Hypothalamus (tissue), 51 donors: ENCODE data around the gene SLC38A9.
"Not testable (repeated sequence)": the region's sequence is repeated elsewhere in the genome, so short reads cannot be mapped to it uniquely, and the experiment has no call there.

Source experiments
- DNase-seq, 51 donors: peaks; one replicate each; lab custom pipeline; 2025; lab: John Stamatoyannopoulos, UW

Gene SLC38A9

DNA sequence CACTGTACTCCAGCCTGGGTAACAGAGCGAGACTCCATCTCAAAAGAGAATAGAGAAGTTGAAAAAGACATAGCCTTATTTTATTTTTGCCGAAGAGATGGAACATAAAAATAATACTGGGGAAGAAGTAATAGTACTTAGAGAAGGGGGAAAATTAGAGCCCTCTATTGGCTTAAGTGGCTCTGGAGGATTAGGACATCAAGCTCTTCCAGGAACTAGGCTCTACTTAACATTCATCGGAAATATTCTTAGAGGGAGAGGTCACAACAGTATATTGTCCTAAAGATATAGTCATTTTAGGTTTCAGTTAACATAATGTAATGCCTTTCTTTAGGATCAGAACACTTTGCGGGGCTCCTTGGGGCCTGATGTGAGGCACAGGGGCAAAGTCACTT is 91.4 kb downstream of the SLC38A9 start:
- DNase-seq, result no peak

DNA sequence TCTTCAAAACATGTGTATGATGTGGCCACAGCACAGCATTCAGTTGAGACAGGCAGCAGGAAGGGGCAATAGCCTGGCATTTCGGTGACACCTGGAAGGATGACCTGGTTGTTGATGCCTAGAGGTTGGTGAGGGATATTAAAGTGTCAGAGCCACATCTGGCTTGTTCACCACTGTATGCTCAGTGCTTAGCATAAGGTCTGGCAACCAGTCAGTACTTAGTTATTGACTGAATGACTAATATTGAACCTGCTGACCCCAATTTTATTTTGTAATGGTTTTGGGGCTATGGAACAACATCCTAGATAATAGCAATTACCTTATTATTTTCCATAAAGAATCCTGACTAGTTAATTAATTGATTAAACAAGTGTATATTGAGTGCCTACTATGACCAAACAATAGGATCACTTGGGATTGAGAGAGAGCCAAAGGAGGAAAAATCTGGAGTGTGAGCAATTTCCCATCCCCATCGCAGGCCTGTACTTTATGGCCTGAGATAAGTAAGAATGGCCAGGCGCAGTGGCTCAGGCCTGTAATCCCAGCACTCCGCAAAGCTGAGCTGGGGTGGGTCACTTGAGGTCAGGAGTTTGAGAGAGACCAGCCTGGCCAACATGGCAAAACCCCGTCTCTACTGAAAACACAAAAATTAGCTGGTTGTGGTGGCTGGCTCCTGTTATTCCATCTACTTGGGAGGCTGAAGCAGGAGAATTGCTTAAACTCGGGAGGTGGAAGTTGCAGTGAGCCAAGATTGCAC is 91.9 kb downstream of the SLC38A9 start:
- DNase-seq, result no peak

DNA sequence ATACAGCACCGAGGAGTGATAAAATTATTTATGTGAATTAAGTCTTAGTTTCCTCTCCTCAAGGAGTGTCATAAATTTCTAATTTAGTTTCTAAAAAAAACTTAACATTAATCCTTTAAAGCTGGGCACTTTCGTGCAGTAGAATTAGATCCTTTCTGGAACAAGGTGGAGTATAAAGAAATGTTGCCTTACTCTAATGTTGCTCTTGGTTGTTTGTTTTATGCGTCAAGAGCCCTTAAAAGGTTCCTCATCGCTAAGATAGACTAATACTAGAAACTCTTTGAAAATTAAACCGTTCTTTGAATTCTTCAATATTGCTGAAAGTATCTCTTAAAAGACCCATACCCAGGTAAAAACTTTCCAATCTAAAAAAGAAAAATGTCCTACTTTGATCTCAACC is 93.8 kb downstream of the SLC38A9 start:
- DNase-seq, result no peak

DNA sequence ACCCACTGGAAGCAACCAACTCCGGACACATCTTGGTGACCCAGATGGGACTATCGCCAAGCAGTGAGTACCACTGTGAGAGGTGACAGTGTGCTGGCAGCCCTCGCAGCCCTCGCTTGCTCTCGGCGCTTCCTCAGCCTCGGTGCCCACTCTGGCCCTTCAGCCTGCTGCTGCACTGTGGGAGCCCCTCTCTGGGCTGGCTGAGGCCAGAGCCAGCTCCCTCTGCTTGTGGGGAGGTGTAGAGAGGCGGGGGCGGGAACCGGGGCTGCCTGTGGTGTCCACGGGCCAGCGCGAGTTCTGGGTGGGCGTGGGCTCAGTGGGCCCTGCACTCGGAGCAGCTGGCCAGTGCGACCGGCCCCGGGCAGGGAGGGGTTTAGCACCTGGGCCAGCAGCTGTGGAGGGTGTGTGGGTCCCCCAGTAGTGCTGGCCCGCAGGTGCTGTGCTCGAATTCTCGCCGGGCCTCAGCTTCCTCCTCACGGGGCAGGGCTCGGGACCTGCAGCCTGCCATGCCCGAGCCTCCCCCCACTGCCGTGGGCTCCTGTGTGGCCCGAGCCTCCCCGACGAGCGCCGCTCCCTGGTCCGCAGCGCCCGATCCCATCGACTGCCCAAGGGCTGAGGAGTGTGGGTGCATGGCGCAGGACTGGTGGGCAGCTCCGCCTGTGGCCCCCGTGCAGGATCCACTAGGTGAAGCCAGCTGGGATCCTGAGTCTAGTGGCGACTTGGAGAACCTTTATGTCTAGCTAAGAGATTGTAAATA is 98.8 kb downstream of the SLC38A9 start:
- no peak for DNase-seq

DNA sequence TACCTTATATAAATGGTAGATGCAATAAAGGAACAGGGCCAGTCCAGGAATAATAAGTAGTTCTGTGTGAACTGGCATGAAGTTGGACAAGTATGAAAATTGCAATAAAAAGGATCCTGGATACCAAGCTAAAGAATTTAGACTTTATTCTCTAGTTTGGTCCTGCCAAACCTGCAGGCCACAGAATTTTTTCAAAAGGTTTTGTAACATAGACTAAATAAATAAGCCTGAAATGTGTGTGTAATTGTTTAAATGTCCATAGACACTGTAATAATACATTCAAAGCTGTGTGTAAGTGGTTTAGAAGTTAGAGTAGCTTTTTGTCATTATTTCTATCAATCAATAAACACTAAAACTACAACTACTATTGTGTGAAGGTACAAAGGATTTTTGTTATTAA is 101.6 kb downstream of the SLC38A9 start:
- DNase-seq, result no peak

DNA sequence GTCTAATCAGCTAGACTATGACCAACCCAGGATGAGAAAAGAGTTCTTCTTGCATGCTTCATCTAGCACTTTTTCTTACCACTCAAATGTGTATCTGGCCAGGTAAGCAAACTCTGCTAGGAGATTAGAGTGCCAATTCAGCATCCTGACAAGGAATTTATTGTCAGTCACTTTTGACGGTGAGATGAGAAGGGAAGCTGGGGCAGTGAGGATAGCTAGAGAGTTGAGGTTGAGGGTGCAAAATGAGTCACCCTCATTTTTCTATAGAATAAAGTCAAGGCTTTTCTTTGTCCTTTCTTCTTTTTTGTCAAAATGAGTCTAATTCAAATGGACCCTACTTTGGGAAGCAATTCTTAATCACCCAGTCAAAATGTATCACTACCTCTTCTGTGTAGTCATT is 102.7 kb downstream of the SLC38A9 start:
- DNase-seq, result no peak

DNA sequence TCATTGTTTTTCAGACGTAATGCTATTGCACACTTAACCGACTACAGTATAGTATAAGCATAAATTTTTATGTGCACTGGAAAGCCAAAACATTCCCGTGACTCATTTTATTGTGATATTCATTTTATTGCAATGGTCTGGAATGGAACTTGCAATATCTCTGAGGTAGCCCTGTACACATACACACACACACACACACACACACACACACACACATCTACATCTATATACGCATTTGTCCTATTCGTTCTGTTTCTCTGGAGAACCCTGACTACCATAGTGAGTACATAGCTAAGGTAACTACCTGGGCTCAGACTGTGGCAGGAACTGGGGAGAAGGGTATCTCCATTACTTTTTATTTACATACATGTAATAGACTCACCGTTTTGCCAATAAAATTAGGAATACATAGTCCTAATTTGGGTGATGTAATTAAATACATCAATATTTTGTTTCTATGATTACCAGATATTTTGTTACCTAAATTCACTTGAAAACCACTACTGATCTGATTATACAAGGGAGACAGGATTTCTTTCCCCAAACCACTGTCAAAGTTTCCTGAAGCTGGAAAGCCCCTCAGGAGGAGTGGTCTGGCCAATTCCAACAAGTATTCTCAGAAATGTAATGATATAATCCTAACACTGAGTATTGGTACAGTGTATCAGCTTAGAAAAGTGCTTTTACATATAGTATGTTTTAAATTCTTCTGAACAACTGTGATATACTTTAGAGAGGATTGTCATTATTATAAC is 103.4 kb downstream of the SLC38A9 start:
- no peak for DNase-seq

DNA sequence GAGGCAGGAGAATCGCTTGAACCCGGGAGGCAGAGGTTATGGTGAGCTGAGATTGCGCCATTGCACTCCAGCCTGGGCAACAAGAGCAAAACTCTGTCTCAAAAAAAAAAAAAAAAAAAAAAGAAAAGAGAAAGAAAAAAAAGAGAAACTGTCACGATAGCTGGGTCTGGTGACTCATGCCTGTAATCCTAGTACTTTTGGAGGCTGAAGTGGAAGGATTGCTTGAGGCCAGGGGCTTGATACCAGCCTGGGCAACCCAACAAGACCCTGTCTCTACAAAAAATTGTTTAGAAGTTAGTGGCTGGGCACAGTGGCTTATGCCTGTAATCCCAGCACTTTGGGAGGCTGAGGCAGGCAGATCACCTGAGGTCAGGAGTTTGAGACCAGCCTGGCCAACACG is 104.8 kb downstream of the SLC38A9 start:
- DNase-seq, result not testable (repeated sequence)

DNA sequence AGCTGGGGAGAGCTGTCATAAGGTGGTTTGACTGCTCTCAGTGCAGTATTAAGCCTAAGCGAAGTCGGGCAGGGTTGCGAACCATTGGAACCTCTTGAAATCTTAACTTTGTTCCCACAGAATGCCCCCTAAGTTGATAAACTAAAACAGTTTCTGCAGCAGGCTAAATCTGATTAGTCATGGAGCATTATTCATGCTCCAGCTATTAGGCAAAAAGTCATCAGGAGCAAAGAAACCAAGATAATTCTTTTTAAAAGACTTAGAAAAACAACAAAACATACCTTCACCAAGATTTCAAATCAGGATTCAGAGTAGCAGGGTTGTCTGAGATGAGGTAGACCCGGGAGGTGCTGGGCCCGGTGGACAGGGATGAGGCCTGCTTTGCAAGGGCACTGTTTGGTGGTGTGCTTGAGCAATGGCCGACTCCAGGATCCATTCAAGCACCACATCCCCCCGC is 107.5 kb downstream of the SLC38A9 start:
- no peak for DNase-seq

DNA sequence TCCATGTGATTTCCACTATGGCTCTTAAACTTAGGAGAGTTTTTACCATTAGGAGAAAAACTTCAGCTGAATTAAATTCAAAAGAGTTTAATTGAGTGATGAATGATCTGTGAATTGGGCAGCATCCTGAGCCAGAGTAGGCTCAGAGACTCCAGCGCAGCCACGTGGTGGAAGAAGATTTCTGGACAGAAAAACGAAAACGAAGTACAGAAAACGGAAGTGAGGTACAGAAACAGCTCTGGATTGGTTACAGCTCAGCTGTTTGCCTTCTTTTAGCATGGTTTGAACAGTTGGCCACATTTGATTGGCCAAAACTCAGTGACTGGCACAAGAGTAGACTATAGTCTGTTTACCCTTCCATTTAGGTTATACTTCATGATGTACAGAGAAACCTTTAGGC is 108.2 kb downstream of the SLC38A9 start:
- DNase-seq, result peak in 28 of 51 donors; percentile 5 to 69 (median 44)

DNA sequence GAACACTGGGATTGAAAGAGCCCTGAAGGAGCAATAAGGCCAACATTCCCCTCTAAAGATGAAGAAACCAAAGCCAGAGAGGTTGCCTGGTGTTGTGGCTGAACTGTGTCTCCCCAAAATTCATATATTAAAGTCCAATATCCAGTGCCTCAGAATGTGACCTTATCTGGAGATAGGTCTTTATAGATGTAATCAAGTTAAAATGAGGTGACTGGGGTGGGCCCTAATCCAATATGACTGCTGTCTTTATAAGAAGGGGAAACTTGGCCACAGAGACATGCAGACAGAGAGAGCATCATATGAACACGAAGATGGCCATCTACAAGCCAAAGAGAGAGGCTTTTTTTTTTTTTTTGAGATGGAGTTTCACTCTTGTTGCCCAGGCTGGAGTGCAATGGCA is 110.5 kb downstream of the SLC38A9 start:
- no peak for DNase-seq

DNA sequence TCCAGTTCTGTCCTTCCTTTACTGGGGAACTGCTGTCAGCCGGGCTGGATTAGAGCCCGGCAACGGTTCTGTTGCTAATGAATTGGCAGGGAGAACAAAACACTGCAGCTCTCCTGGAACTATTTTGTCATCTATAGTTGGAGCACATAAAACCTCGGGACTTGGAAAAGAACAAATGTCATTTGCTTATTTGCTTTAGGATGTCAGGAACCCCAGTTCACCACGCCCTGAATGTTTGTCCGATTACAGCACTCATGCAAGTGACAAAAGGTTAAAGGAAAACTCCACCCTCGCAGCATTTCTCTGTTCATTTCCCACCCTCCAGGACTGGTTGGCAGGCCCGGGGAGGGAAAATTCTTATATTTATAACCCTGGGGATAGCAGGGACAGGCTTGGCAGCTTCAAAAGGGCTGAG is 110.9 kb downstream of the SLC38A9 start:
- DNase-seq, result peak in 47 of 51 donors; percentile 7 to 87 (median 57)

DNA sequence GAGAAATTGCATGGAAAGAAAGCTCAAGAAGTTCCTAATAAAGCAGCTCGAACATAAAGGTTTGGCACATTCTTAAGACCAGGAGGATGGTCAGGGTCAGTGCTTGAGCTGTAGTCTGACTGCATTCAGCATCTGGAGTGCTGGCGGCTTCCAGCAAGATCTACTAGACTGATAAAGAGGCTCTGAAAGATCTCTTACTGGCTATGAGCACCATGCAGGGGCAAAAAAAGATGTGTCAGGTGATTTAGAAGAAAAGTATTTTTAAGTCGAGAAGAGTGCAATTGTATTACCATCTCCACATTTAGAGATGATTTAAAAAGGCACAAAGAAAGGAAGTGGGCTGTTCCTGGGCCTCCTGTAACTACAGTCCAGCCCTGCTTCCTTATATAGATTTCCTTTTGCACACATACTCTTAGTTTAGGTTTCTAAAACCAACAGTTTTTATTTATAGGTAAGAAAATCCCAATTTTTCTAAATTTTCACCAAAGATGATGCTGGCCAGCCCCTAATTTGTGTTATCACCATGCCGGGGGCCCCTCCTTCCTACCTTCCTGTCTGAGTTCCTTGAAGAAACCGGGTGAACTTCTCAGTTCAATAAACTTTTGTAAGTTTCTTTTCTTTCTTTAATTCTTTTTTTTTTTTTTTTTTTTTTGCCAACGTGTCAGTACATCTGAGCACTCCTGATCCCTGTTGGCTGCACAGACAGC is 111.5 kb downstream of the SLC38A9 start:
- DNase-seq, result peak in 6 of 51 donors; percentile 8 to 35 (median 16)

DNA sequence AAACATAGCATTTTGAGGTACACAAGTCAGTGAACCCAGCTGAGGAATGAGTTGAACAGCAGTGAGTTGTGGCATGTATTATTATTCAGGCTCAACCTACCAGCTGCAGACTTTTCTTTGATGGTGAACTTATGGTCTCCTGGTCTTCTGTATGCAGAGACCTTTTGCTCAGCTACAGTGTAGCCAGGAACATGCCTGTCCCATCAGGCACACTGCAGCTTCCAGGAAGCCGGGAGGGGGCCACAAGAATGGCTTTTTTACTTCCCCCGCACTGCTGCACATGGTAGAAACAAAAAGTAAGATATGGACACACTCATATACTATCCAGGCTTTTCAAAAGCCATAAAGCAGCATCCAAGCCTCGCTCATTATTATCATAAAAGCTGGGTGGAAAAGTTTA is 112.0 kb downstream of the SLC38A9 start:
- no peak for DNase-seq

DNA sequence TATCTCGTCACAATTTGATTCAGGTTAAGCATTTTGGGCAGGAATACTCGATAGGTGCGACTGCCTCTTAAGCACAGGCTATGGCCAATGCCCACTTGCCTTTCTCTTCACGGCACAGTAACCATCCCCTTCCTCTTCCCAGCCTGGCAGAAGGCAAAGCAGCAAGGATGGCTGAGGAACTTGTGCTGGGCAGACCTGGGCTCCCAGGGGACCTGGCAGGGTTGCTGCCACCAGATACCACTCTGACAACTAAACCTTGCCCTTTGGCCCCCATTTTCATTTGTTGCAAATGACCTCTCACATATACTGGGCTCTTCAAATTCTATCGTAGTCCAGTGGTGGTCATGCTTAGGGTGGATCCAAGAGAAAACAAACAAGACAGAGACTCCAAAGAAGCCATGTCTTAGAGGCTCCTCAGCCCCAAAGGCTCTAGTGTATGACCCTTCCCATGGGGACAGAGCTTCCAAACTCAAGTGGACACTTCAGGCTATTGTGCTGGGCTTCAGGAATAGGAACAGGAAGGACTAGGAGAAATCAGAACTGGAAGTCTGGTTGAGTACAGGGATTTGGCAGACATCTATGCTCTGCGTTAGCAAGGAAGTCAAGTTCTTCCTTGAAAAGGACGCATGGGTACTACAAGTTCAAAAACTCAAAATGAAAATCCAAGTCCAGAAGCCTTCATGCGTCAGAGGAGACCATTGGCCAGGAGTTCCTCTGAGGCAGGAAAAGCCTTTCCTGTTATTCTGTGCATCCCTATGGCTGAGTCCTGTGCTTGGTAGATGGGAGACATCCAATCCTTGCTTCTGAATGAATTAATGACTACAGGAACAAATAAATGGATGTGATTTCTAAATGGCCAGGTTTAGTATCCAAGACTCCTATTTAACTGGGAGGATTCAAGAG is 112.7 kb downstream of the SLC38A9 start:
- DNase-seq, result no peak

DNA sequence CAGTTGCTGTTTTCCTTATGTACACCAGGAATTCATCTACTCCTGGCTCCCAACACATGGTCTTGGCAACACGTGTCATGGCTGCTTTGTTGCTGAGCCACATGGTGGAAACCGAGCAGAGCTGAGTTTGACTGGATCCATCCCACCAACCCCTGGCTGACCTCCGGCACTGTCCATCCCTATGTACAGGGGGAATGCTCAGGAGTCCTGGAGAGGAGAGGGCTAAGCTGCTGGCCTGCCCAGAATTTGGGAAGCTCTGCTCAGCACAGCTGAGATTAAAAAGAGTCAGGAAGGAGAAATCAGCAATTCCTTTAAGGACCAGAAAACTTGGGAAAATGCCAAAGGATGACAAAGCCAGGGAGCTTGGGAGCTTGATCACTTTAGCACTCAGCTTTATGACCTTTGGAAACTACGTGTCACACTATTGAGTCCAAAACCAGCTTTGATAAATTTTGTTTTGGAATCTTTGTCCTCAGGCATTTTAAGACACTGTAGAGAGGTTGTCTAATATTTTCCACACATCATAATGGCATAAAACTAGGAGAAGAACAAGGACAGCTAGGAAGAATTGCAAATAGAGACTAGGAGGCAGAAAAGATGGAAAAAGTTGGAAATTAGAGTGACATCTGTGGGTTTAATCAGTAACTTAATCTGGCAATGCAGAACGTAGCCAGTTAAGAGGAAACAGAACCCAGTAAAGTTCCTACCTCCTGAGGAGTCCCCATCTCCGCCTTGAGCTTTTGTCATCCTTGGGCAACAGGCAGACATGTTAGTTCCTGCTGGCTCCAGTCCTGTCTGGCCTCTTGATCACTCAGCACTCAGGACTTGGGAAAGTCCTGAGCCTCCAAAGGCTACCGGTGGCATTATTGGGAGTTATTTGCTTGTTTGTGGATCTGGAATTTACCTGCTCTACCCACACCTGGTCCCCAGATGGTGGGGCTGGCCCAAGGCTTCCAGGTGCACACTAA is 114.8 kb downstream of the SLC38A9 start:
- no peak for DNase-seq

DNA sequence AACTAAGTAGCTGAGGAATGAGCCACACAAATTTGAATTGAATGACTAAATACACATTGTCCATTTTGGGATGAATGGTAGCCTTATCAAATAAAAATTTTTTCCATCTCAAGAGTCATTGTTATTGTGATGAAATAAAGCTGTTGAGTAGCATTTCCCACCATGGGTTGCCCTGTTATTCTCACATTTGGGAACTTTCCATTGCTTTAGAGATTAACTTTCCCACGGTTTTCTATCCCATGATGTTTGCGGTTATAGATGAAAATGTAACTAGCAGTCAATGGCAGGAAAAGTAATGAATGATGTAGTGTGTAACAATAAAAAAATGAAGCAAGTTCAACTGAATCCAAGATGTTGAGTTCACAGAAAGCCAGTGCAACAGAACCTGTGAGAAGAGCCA is 117.5 kb downstream of the SLC38A9 start:
- no peak for DNase-seq

DNA sequence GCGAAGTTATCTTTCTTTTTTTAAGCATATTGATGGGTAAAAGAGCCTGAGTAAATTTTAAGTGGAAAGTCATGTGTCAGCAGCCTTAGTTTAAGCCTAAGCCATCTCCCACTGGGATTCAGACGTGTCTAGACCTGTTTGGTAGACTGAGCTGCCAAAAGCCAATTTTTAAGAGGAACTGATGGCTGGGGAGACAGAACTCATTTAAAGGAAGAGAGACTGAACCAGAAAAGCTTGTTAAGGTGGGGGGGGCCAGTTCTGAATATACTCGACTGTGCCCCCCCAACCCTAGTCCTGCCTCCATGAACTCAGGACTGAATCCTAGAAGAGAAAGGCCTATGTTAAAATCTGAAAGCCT is 119.0 kb downstream of the SLC38A9 start:
- DNase-seq, result no peak
